Upper lobe of right lung (tissue), 1 donor: ENCODE measurements around the gene PRDM10. TPM values are rescaled to one million over a fixed set of nuclear protein-coding genes. Genes with fewer than 3 reads are reported as not detected.

Experiments used
- ATAC-seq: fragments of 200-7000 bp; cut with Tn5 transposase; one replicate; pipeline ENCODE4 v1.9.1; 2020; ENCODE audit warnings: mild to moderate bottlenecking, moderate library complexity
- DNase-seq: peaks from one replicate; pipeline ENCODE4 v3.0.0-alpha.2; 2020
- H3K27ac ChIP-seq: fragments of 200-600 bp; one replicate; pipeline ENCODE4 v1.8.0; 2022
- H3K27me3 ChIP-seq: fragments of 200-600 bp; one replicate; pipeline ENCODE4 v1.8.0; 2022; ENCODE audit warnings: mild to moderate bottlenecking
- H3K36me3 ChIP-seq: fragments of 200-600 bp; one replicate; pipeline ENCODE4 v1.8.0; 2022
- H3K4me1 ChIP-seq: fragments of 200-600 bp; one replicate; pipeline ENCODE4 v1.8.0; 2022
- H3K4me3 ChIP-seq: fragments of 200-600 bp; one replicate; pipeline ENCODE4 v1.8.0; 2022; ENCODE audit warnings: mild to moderate bottlenecking
- H3K9me3 ChIP-seq: fragments of 200-600 bp; one replicate; pipeline ENCODE4 v1.8.0; 2022
- CTCF ChIP-seq: fragments of 200-600 bp; IDR thresholded peaks from one replicate; pipeline ENCODE4 v1.8.0; 2022; ENCODE audit warnings: antibody characterized with exemption
- intact Hi-C: fragments of 100-400 bp; cut with DNase I; formaldehyde crosslinking; loops from one replicate; pipeline ENCODE4 v1.11.0; 2022
- total RNA-seq: library from RNA; stranded (reverse); fragmentation: NEBNext Ultra II Directional; extraction: Animal tissue kit (Norgen Biotek cat#: 25700); gene quantifications from one replicate; pipeline ENCODE4 v1.2.1, GENCODE V29; 2021
- donor health status: DM: no; HTN: yes; CAD: no; lungs with severe emphysema.

PRDM10 gene
- total RNA-seq, 1 donor from 2014 or later = 15.7 TPM

DNA sequence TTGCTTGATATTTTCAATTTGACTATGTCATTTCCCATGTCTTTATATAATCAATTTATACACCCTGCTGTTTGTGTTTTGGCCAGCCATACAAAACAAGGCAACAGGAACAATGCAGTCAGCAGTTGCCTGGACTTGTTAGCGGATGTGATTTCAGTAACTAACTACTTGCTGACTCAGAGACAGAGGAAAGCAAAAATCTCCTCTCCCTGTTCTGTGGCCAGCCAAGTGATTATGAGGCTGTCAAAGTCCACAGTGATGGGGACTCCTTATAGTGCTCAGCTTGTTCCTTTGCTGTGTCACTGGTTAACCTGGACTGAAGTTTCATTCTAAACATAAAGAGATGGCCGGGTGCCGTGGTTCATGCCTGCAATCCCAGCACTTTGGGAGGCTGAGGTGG, 34.4 kb upstream of the PRDM10 start:
- no peaks in the 10 kb centered on the region for H3K36me3 ChIP-seq
- no peak for TF ChIP-seq CTCF
- intact Hi-C loops = no loop called here
- H3K27ac ChIP-seq = no peak overlapping the region
- no peaks in the 10 kb centered on the region for H3K9me3 ChIP-seq
- H3K4me1 ChIP-seq = no peaks in the 10 kb centered on the region
- no peaks in the 10 kb centered on the region for H3K27me3 ChIP-seq
- ATAC-seq (no peak), DNase-seq (no peak)
- H3K4me3 ChIP-seq = no peak overlapping the region

GRCh38 chr11:130034236-130034635, 31.6 kb upstream of the PRDM10 start:
- no peak overlapping the region for H3K4me3 ChIP-seq
- no peak for ATAC-seq
- DNase-seq = no peak
- no peaks in the 10 kb centered on the region for H3K36me3 ChIP-seq
- no peaks in the 10 kb centered on the region for H3K4me1 ChIP-seq
- no peak overlapping the region for H3K27ac ChIP-seq
- intact Hi-C loops = no loop called here
- no peaks in the 10 kb centered on the region for H3K27me3 ChIP-seq
- H3K9me3 ChIP-seq = no peaks in the 10 kb centered on the region
- no peak for TF ChIP-seq CTCF

DNA sequence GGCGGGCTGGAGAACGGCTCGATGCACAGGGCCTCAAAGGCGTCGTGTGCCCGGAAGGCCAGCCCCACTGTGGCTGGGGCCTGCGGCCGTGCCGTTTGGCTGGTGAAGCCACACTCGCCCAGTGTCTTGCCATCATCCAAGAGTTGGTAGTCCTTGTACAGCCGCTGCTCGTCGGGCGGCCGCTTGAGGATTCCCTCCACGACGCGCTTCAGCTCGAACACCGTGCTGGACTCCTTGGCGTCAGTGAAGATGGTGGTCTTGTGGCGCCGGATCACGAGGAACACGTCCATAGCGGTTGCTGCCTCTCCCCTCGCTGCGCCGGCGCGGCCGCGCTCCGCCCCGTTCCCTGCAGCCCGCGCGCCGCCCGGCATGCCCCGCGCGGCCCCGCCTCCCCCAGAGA, 30.3 kb upstream of the PRDM10 start:
- no peak for DNase-seq
- Histone ChIP-seq H3K4me1 (no peaks in the 10 kb centered on the region), H3K27me3 (no peaks in the 10 kb centered on the region), H3K27ac (no peak overlapping the region), H3K9me3 (no peaks in the 10 kb centered on the region), H3K36me3 (no peaks in the 10 kb centered on the region), H3K4me3 (no peak overlapping the region)
- no peak for ATAC-seq
- TF ChIP-seq CTCF = no peak
- intact Hi-C loops = no loop called here

GRCh38 chr11:130031945-130032344, 29.3 kb upstream of the PRDM10 start:
- no peak for TF ChIP-seq CTCF
- no peaks in the 10 kb centered on the region for H3K27me3 ChIP-seq
- intact Hi-C loops = no loop called here
- no peaks in the 10 kb centered on the region for H3K4me1 ChIP-seq
- no peaks in the 10 kb centered on the region for H3K9me3 ChIP-seq
- H3K4me3 ChIP-seq = no peak overlapping the region
- no peak for ATAC-seq
- no peaks in the 10 kb centered on the region for H3K36me3 ChIP-seq
- DNase-seq = no peak
- no peak overlapping the region for H3K27ac ChIP-seq

DNA sequence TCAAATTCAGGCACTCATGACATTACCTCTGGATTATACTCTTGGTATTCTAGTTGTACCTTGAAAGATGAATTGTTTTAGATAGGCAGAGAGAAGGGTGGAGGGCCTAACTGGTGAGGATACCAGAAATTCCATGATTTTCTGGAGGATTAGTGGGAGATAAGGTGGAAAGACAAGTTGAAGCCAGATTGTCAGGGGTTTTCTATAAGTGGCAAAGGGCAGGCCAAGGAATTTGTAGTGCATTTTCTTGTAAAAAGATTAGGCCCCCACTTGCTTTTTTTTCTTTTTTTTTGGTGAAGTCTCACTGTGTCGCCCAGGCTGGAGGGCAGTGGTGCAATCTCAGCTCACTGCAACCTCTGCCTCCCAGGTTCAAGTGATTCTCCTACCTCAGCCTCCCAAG, 28.4 kb upstream of the PRDM10 start:
- DNase-seq (no peak), ATAC-seq (no peak)
- intact Hi-C loops = no loop called here
- no peaks in the 10 kb centered on the region for H3K27me3 ChIP-seq
- H3K27ac ChIP-seq = no peak overlapping the region
- no peak for TF ChIP-seq CTCF
- no peaks in the 10 kb centered on the region for H3K36me3 ChIP-seq
- H3K9me3 ChIP-seq = no peaks in the 10 kb centered on the region
- no peaks in the 10 kb centered on the region for H3K4me1 ChIP-seq
- H3K4me3 ChIP-seq = no peak overlapping the region

- no peak for TF ChIP-seq CTCF
- no peaks in the 10 kb centered on the region for H3K4me1 ChIP-seq
- H3K27me3 ChIP-seq = no peaks in the 10 kb centered on the region
- H3K27ac ChIP-seq = no peak overlapping the region
- H3K36me3 ChIP-seq = no peaks in the 10 kb centered on the region
- ATAC-seq (no peak), DNase-seq (no peak)
- no peaks in the 10 kb centered on the region for H3K9me3 ChIP-seq
- intact Hi-C loops = no loop called here
- no peak overlapping the region for H3K4me3 ChIP-seq
These were observed 26.5 kb upstream of the PRDM10 start for GRCh38 chr11:130029137-130029536.
